Spleen (tissue), 7 donors: ENCODE measurements around the gene TCHP.

Experiments
- POLR2AphosphoS5 ChIP-seq, 3 donors: sonication (generic); formaldehyde crosslinking; IDR thresholded peaks; one replicate each; pipeline ENCODE4 v1.5.1; 2017; ENCODE audit warnings: antibody characterized with exemption in 3 of 3
- TF ChIP-seq, protein P1 (sequence below), 11 experiments: fragments of 200-600 bp in 7 of 11; fragments of 450-650 bp in 4 of 11; sonication (generic) in 4 of 11; IDR thresholded peaks in 8 of 11; conservative IDR thresholded peaks in 3 of 11; 1 replicate in 7 of 11; 2 replicates in 4 of 11; pipeline versions ENCODE4 v1.4.0 to v1.8.0; 2016 to 2021; ENCODE audit warnings: antibody characterized with exemption in 11 of 11, inconsistent platforms in 4 of 11, mild to moderate bottlenecking in 1 of 11
- donor health status: DM: no; HTN: no; CAD: no; lungs with moderate emphysema.
- donor health status: DM: no; HTN: no; CAD: no.
- donor health status: DM: no; HTN: no; CAD: no.

- TF ChIP-seq, protein P1, sequence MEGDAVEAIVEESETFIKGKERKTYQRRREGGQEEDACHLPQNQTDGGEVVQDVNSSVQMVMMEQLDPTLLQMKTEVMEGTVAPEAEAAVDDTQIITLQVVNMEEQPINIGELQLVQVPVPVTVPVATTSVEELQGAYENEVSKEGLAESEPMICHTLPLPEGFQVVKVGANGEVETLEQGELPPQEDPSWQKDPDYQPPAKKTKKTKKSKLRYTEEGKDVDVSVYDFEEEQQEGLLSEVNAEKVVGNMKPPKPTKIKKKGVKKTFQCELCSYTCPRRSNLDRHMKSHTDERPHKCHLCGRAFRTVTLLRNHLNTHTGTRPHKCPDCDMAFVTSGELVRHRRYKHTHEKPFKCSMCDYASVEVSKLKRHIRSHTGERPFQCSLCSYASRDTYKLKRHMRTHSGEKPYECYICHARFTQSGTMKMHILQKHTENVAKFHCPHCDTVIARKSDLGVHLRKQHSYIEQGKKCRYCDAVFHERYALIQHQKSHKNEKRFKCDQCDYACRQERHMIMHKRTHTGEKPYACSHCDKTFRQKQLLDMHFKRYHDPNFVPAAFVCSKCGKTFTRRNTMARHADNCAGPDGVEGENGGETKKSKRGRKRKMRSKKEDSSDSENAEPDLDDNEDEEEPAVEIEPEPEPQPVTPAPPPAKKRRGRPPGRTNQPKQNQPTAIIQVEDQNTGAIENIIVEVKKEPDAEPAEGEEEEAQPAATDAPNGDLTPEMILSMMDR (IDR thresholded peaks at IDR 0.05 in 8 of 11, conservative IDR thresholded peaks at IDR 0.05 in 3 of 11) = no peak
- TF ChIP-seq POLR2AphosphoS5 (IDR thresholded peaks at IDR 0.05) = peak in 1 of 3 donors; percentile 24
Measured at GRCh38 chr12:109863847-109864712, 36.0 kb upstream of the TCHP start.
